NCI-H226 (cell line): ENCODE data around the gene FBLN1.
"Not testable (repeated sequence)": the region's sequence is repeated elsewhere in the genome, so short reads cannot be mapped to it uniquely, and the experiment has no call there.

ENCODE experiments used
- DNase-seq: peaks from one replicate; pipeline ENCODE4 v3.0.0-alpha.2; 2015

Gene FBLN1

DNA sequence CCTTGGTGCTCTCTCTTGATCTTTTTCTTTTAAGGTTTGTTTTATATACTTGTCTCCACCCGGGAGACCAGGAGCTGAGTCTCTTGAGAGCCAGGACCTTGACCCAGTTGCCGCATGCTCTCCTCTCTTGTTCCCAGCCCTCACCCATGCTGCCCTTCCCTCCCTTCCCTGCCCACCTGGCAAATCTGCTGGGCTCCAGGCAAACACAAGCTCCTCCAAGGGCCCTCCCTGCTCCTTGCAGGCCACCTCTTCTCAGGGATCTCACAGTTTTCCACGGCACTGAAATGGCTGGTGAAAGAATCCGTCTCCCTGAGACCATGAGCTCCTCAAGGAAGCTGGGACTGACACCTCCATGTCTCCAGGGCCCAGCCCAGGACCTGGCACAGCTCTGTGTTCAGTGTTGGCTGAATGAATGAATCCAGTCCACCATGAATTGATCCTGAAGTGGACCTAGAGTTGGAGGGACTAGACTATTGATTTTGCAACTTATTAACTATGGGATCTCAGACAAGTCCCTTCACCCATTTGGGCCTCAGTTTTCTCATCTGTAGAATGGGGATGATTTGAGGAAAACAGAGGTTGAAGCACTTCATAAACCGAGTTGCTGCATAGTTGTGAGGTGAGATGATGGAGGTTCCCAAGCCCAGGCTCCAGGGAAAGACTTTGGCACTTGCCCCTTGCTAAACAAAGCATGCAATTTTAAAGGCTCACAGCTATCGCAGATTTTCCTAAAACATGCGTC lies 25.1 kb upstream of the FBLN1 start:
- no peak for DNase-seq

GRCh38 chr22:45478108-45478771 lies 24.4 kb upstream of the FBLN1 start:
- DNase-seq = no peak

GRCh38 chr22:45480717-45481116 lies 22.0 kb upstream of the FBLN1 start:
- no peak for DNase-seq

DNA sequence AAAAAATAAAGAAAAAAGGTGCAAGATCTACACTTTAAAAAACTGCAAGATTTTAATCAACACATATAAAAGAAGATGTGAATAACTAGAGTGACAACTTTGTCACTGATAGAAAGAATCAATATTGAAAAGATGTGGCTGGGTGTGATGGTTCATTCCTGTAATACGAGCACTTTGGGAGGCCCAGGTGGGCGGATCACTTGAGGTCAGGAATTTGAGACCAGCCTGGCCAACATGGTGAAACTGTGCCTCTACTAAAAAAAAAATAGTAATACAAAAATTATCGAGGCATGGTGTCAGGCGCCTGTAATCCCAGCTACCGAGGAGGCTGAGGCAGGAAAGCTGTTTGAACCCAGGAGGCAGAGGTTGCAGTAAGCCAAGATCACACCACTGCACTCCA lies 21.0 kb upstream of the FBLN1 start:
- no peak for DNase-seq

- DNase-seq = no peak
Observed at GRCh38 chr22:45482169-45482568, 20.5 kb upstream of the FBLN1 start.

DNA sequence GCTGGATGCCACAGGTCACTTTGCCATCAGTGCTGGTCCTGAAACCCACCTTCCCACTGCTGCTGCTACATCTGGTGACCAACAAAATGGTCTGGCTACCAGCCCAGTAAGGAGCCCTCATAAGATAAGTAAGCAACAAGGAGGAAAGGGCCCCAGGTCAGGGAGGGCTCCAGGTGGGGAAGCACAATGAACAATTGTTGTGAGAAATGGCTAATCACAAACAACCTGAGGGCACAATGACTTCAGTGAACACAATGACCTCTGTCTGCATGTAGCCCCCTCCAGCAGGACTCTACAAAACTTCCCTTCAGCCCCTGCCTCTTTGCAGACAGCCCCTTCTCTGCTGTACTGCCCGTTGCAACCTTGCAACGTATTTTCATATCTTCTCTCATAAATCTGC lies 19.4 kb upstream of the FBLN1 start:
- DNase-seq = no peak

DNA sequence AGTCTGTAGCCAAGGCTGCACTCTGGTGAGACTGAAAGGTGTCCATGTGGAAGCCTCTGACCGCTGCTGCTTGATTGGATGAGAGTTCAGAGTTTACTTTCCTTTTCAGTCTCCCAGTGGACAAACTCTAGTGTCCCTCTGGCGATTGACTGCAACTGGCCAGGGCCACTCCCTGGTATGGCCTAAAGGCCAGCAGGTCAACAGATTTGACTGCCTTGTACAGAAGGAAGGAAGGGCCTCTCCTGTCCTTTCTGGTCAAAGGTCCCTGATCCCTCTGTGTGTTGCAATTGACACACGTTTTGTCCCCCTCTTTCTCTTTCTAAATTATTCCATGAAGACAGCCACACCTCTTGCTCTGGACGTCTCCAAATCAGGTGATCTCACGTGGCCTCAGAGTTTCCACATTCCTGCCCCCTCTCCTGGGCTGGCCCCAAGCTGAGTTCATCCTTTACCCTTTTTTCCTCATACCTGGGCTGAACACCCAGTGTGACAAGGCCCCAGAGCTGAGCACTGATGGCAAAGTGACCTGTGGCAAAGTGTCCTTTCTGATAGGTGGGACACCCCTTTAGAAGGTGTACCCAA lies 18.7 kb upstream of the FBLN1 start:
- DNase-seq = no peak

GRCh38 chr22:45484742-45485141 lies 17.9 kb upstream of the FBLN1 start:
- no peak for DNase-seq

DNA sequence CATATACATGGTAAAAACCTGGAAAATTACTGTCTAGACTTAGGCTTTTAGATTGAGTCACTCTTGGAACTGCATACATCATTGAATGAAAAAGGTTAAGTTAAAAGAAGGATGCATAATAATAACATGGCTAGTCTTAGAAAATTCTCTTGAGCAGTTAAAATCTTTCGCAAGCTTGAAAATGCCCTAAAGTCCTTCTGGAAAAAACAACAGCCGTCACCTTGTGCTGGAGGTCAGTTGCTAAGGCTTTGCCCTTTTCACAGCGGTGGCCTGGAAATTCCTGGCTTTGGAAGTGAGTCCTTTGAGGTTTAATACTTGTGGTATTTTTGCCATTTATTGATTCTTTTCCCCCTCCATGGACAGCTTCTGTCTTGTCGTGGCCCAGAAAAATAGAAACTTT lies 17.4 kb upstream of the FBLN1 start:
- no peak for DNase-seq

- DNase-seq = no peak
Observed at GRCh38 chr22:45488764-45489370, 13.8 kb upstream of the FBLN1 start.

- DNase-seq = no peak
Observed at GRCh38 chr22:45490836-45491235, 11.8 kb upstream of the FBLN1 start.

- no peak for DNase-seq
Observed at GRCh38 chr22:45491841-45492240, 10.8 kb upstream of the FBLN1 start.

DNA sequence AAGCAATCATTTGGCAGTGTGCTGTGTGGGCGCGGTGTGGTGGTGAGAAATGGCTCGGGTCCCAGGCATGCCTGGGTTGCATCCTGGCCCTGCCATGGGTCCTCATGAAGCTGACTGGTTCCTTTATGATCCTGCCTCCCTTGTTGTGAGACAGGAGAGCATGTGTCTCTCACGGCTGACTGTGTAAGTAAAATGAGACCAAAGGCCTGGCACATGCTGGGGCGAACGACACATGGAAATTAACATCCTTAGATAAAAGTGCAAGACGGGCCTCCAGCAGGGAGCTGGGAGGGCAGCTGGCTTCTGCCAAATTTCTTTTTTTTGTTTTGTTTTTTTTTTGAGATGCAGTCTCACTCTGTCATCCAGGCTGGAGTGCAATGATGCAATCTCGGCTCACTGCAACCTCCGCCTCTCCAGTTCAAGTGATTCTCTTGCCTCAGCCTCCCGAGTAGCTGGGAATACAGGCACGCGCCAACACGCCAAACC lies 9.4 kb upstream of the FBLN1 start:
- no peak for DNase-seq

DNA sequence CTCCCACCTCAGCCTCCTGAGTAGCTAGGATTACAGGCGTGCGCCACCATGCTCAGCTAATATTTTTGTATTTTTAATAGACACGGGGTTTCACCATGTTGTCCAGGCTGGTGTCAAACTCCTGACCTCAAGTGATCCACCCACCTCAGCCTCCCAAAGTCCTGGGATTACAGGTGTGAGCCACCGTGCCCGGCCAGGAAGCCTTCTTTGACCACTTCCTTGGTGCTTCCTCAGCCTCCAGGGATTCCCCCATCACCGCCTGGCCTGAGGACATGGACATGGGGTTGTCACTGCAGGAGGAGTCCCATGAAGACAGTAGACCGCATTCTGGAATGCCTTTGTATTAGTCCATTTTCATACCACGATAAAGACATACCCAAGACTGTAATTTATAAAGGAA lies 8.4 kb upstream of the FBLN1 start:
- not testable (repeated sequence) for DNase-seq

- not testable (repeated sequence) for DNase-seq
Observed at GRCh38 chr22:45495616-45496015, 7.1 kb upstream of the FBLN1 start.

DNA sequence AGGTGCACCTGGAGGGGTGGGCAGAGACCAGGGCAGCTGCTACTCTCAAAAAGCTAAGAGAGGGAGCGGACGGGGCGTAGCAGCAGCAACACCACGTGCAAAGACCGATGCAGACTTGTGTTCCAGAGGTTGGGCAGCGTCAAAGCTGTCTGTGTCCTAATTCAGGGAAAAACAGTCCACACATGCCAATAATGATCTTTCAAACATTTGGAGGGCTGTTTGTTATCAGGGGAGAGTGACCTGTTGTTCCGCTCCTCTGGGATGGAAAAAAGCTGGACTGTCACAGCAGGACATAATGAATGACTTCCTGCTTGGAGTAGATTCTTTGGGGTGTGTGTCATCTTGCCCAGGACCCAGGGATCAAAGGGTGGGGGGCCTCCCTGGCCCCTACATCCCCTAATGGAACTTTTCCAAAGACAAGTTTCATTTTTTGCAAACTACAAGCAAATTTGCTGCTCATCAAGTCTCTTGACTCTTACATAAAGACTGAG lies 6.2 kb upstream of the FBLN1 start:
- DNase-seq = no peak

GRCh38 chr22:45497351-45498145 lies 5.1 kb upstream of the FBLN1 start:
- no peak for DNase-seq

DNA sequence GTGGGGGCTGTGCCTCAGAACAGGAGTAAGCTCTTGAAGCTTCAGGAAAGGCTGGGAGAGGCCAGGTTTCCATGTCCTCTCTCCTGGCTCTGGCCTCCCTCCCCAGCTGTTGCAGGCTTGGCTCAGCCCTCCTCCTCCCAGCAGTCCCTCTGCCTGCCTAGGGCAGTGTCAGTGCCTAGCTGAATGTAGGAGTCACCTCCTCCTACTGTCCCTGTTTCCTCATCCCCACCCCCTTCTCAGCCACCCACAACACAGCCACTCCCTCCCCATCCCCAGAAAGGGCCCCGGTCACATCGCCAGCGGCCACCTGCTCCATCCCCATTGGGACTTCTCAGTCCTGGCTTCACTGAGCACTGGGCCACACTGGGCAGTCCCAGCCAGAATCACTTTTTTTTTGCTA lies 2.9 kb upstream of the FBLN1 start:
- DNase-seq = no peak

GRCh38 chr22:45503050-45503815 lies 550 bp downstream of the FBLN1 start:
- DNase-seq = no peak

DNA sequence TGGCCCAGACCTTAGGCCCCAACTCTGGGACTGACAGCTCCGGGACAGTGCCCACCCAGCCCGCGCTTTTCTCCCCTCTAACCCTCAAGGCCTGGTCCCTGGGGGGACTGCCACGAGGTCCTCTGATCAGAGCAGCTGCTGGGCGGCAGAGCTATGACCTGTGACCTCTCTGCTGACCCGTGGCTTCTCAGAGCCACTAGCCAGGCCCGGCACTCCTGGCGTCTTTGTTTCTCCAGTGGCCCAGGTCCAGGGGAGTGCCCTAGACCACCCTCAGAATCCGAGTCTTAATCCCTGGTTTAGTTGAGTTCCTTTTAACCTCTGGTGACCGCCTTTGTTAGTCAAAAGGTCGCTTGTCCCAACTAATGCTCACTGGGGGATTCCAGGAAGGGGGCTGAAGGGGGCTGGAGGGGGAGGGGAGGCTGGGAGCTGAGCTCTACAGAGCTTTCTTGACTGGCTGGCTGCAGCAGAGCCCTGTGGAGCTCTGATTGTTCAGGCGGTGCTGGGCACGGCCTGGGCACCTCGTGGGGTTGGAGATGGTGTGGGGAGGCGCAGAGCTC lies 1.2 kb downstream of the FBLN1 start:
- no peak for DNase-seq
